B cell (primary cell): Measurements from ENCODE around the gene FN3K.

Source experiments
- EZH2 ChIP-seq: IDR thresholded peaks from 2 replicates; pipeline ENCODE4 v1.6.1; 2012; ENCODE audit warnings: borderline replicate concordance, low read depth, mild to moderate bottlenecking, moderate library complexity, low read length; ENCODE audit not compliant: insufficient read depth, poor library complexity, severe bottlenecking
- TF ChIP-seq, protein P1 (sequence below): fragments of 200-600 bp; IDR thresholded peaks from one replicate; pipeline ENCODE4 v1.8.0; 2022; ENCODE audit warnings: antibody characterized with exemption, mild to moderate bottlenecking

DNA sequence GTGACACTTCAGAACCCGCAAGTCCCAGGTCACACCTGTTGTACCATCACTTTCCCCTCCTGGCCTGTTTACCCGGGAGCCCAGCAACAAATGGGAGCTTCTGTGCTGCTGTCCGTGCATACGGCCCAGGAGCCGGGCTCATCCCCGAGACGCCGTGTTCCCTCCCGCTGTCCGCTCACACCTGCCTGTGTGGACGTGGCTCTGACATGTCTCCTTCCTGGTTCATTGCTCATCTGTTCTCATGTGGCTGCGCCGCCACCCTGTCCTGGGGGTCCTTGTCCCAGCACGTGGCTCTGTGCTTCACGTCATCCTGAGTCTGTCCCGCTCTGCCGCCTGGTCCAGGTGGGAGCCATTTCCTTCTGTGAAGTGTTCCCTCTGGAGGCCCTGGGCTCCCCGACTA, 54.4 kb downstream of the FN3K start:
- TF ChIP-seq, protein P1, sequence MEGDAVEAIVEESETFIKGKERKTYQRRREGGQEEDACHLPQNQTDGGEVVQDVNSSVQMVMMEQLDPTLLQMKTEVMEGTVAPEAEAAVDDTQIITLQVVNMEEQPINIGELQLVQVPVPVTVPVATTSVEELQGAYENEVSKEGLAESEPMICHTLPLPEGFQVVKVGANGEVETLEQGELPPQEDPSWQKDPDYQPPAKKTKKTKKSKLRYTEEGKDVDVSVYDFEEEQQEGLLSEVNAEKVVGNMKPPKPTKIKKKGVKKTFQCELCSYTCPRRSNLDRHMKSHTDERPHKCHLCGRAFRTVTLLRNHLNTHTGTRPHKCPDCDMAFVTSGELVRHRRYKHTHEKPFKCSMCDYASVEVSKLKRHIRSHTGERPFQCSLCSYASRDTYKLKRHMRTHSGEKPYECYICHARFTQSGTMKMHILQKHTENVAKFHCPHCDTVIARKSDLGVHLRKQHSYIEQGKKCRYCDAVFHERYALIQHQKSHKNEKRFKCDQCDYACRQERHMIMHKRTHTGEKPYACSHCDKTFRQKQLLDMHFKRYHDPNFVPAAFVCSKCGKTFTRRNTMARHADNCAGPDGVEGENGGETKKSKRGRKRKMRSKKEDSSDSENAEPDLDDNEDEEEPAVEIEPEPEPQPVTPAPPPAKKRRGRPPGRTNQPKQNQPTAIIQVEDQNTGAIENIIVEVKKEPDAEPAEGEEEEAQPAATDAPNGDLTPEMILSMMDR = no peak
- no peak for TF ChIP-seq EZH2
